GM18499 (cell line): ENCODE results near the gene KLHL29.
"Not testable (repeated sequence)": the region's sequence is repeated elsewhere in the genome, so short reads cannot be mapped to it uniquely, and the experiment has no call there.

Experiments used
- ATAC-seq: cut with Tn5 transposase; IDR thresholded peaks from one replicate; pipeline ENCODE4 v1.9.1; 2021; ENCODE audit warnings: moderate number of reproducible peaks; ENCODE audit not compliant: insufficient read depth, unreplicated experiment

The KLHL29 gene

GRCh38 chr2:23391237-23391736, 6.3 kb downstream of the KLHL29 start:
- not testable (repeated sequence) for ATAC-seq

- ATAC-seq, result no peak
Measured at GRCh38 chr2:23393722-23394121, 8.7 kb downstream of the KLHL29 start.

- no peak for ATAC-seq
Measured at GRCh38 chr2:23394700-23395099, 9.7 kb downstream of the KLHL29 start.

GRCh38 chr2:23397478-23397877, 12.5 kb downstream of the KLHL29 start:
- ATAC-seq, result no peak

- ATAC-seq, result peak; percentile 68
Measured at GRCh38 chr2:23399674-23400261, 14.8 kb downstream of the KLHL29 start.

- no peak for ATAC-seq
Measured at GRCh38 chr2:23400703-23401102, 15.7 kb downstream of the KLHL29 start.

- no peak for ATAC-seq
Measured at GRCh38 chr2:23401427-23402204, 16.6 kb downstream of the KLHL29 start.

GRCh38 chr2:23402205-23402740, 17.3 kb downstream of the KLHL29 start:
- ATAC-seq, result no peak

- peak; percentile 36 for ATAC-seq
Measured at GRCh38 chr2:23404426-23404825, 19.4 kb downstream of the KLHL29 start.

GRCh38 chr2:23409248-23409647, 24.3 kb downstream of the KLHL29 start:
- ATAC-seq, result no peak

- no peak for ATAC-seq
Measured at GRCh38 chr2:23410596-23410995, 25.6 kb downstream of the KLHL29 start.

- no peak for ATAC-seq
Measured at GRCh38 chr2:23411752-23412431, 26.9 kb downstream of the KLHL29 start.

- no peak for ATAC-seq
Measured at GRCh38 chr2:23412556-23413155, 27.7 kb downstream of the KLHL29 start.

GRCh38 chr2:23413641-23414040, 28.7 kb downstream of the KLHL29 start:
- ATAC-seq, result no peak

GRCh38 chr2:23414106-23414505, 29.1 kb downstream of the KLHL29 start:
- ATAC-seq, result no peak

- no peak for ATAC-seq
Measured at GRCh38 chr2:23414871-23415270, 29.9 kb downstream of the KLHL29 start.

- no peak for ATAC-seq
Measured at GRCh38 chr2:23417310-23417709, 32.3 kb downstream of the KLHL29 start.

GRCh38 chr2:23418056-23418455, 33.1 kb downstream of the KLHL29 start:
- ATAC-seq, result no peak

- no peak for ATAC-seq
Measured at GRCh38 chr2:23418461-23418911, 33.5 kb downstream of the KLHL29 start.
